Epidermal melanocyte (primary cell): ENCODE results near the gene TMEM234.

Experiments
- DNase-seq: peaks from one replicate; pipeline ENCODE4 v3.0.0; 2011; ENCODE audit warnings: low spot score; ENCODE audit not compliant: insufficient read length

TMEM234 gene

GRCh38 chr1:32179443-32180185 is 42.5 kb downstream of the TMEM234 start, which contains the start of gene TXLNA:
TSS of gene TXLNA (plus strand) at chr1:32179675. CDS start at chr1:32180346, 671 bp downstream.
- DNase-seq: peak; percentile 94

- DNase-seq: no peak
Observed at GRCh38 chr1:32179193-32179442, 43.0 kb downstream of the TMEM234 start.

GRCh38 chr1:32178380-32179192 is 43.6 kb downstream of the TMEM234 start:
- no peak for DNase-seq

GRCh38 chr1:32172621-32173245 is 49.4 kb downstream of the TMEM234 start:
- no peak for DNase-seq

- no peak for DNase-seq
Observed at GRCh38 chr1:32170991-32171390, 51.2 kb downstream of the TMEM234 start.
